Endometrial microvascular endothelial cells (primary cell): ENCODE results near the gene S100A2. TPM values are rescaled to one million over a fixed set of nuclear protein-coding genes. Genes with fewer than 3 reads are reported as not detected.
"Not testable (repeated sequence)": the region's sequence is repeated elsewhere in the genome, so short reads cannot be mapped to it uniquely, and the experiment has no call there.

ENCODE experiments used
- in situ Hi-C: cut with HindIII; loops from 2 replicates; pipeline ENCODE4 v1.10.0; 2017; ENCODE audit warnings: low sequenced_read_pairs, low pct_unique_long_range_greater_than_20kb; ENCODE audit errors: inconsistent ontology term
- total RNA-seq: library from RNA; depleted of rRNA; stranded (reverse); fragments of >200 nt; gene quantifications from one replicate; pipeline ENCODE4 v1.2.3, GENCODE V29; 2015; ENCODE audit errors: inconsistent ontology term

Gene S100A2
- total RNA-seq, 1 donor from 2014 or later, result 3.5 TPM

GRCh38 chr1:153598309-153599172 lies 32.9 kb upstream of the S100A2 start:
- in situ Hi-C loops, result no loop called here

- in situ Hi-C loops, result no loop called here
These were observed 31.6 kb upstream of the S100A2 start for GRCh38 chr1:153597206-153597605.

GRCh38 chr1:153592748-153593147 lies 27.1 kb upstream of the S100A2 start:
- in situ Hi-C loops, result no loop called here

GRCh38 chr1:153588482-153588881 lies 22.8 kb upstream of the S100A2 start:
- in situ Hi-C loops, result no loop called here

- in situ Hi-C loops, result not testable (repeated sequence)
These were observed 22.4 kb upstream of the S100A2 start for GRCh38 chr1:153588033-153588432.

GRCh38 chr1:153587314-153587713 lies 21.7 kb upstream of the S100A2 start:
- in situ Hi-C loops, result no loop called here

- in situ Hi-C loops, result no loop called here
These were observed 20.7 kb upstream of the S100A2 start for GRCh38 chr1:153586347-153586746.

GRCh38 chr1:153585006-153585405 lies 19.4 kb upstream of the S100A2 start:
- in situ Hi-C loops, result no loop called here

GRCh38 chr1:153583976-153584375 lies 18.3 kb upstream of the S100A2 start:
- in situ Hi-C loops, result no loop called here

- in situ Hi-C loops, result not testable (repeated sequence)
These were observed 17.9 kb upstream of the S100A2 start for GRCh38 chr1:153583514-153583913.

- in situ Hi-C loops, result not testable (repeated sequence)
These were observed 17.2 kb upstream of the S100A2 start for GRCh38 chr1:153582836-153583235.

GRCh38 chr1:153578936-153579335 lies 13.3 kb upstream of the S100A2 start:
- in situ Hi-C loops, result no loop called here

GRCh38 chr1:153578490-153578889 lies 12.8 kb upstream of the S100A2 start:
- in situ Hi-C loops, result no loop called here

GRCh38 chr1:153577624-153578051 lies 12.0 kb upstream of the S100A2 start:
- in situ Hi-C loops, result no loop called here

- in situ Hi-C loops, result no loop called here
These were observed 11.5 kb upstream of the S100A2 start for GRCh38 chr1:153577138-153577537.

GRCh38 chr1:153575497-153575896 lies 9.9 kb upstream of the S100A2 start:
- in situ Hi-C loops, result not testable (repeated sequence)

- in situ Hi-C loops, result not testable (repeated sequence)
These were observed 9.4 kb upstream of the S100A2 start for GRCh38 chr1:153575081-153575491.

- in situ Hi-C loops, result no loop called here
These were observed 7.7 kb upstream of the S100A2 start for GRCh38 chr1:153573351-153573750.

- in situ Hi-C loops, result no loop called here
These were observed 6.9 kb upstream of the S100A2 start for GRCh38 chr1:153572569-153573015.

GRCh38 chr1:153571706-153572105 lies 6.1 kb upstream of the S100A2 start:
- in situ Hi-C loops, result no loop called here

- in situ Hi-C loops, result no loop called here
These were observed 5.2 kb upstream of the S100A2 start for GRCh38 chr1:153570874-153571273.
